ENCODE measurements around the gene PHLDA1. TPM values are rescaled to one million over a fixed set of nuclear protein-coding genes. Genes with fewer than 3 reads are reported as not detected.

Gene PHLDA1
- total and polyA plus RNA-seq, 2 donors (not counting 3 experiments of a cell fraction or from before 2014, with no cell fraction given): 14.1 to 30.8 TPM

DNA sequence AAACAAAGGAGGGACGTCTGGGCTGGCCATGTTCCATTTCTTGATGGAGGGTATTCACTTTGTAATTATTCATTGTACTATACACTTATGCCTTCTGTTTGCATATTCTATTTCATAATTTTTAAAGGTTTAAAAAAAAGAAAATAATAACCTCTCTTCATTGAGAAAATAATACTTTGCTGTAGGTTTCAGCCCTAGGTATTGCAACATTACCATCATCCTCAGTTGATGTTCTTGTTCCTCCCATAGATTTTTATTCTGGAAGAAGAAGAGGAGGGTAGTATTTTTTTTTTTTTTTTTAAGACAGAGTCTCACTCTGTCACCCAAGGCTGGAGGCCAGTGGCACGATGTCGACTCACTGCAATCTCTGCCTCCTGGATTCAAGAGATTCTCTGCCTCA, 54.7 kb downstream of the PHLDA1 start:
- intact Hi-C loops (cut with micrococcal nuclease): loop anchor here (5.0 kb wide), 1 partner anchor 415 kb away; no protein-coding TSS in a partner anchor

More for the DNA sequence above, 54.7 kb downstream of the PHLDA1 start:
- DNase-seq (ENCODE audit: low read depth, low spot score): no peak
- dilution Hi-C loops (cut with MboI; ENCODE audit: extremely low pct_ligation_motif_present, low sequenced_read_pairs): no loop called here
- TF ChIP-seq, protein P1, sequence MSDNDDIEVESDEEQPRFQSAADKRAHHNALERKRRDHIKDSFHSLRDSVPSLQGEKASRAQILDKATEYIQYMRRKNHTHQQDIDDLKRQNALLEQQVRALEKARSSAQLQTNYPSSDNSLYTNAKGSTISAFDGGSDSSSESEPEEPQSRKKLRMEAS (IDR thresholded peaks at IDR 0.05; ENCODE audit: insufficient read depth, insufficient read length): no peak
- TF ChIP-seq FOS (IDR thresholded peaks at IDR 0.05; ENCODE audit: borderline replicate concordance, insufficient read depth, low read length) (no peak), POLR2AphosphoS5 (IDR thresholded peaks at IDR 0.05; ENCODE audit: insufficient read depth, low read depth, low read length) (no peak), POLR2A (IDR thresholded peaks at IDR 0.05; ENCODE audit: low read depth, low read length) (no peak), EZH2 (IDR thresholded peaks at IDR 0.05; ENCODE audit: borderline replicate concordance, low read depth, low read length, severe bottlenecking) (no peak), JUN (IDR thresholded peaks at IDR 0.05; ENCODE audit: borderline replicate concordance, insufficient read depth, insufficient read length, low read depth) (no peak), CTCF (IDR thresholded peaks at IDR 0.05; ENCODE audit: extremely low read depth in 1 of 2, insufficient read depth in 1 of 2, low read depth in 1 of 2, low read length in 2 of 2) (no peak), MYC (IDR thresholded peaks at IDR 0.05; ENCODE audit: low read depth, low read length) (no peak), GATA2 (IDR thresholded peaks at IDR 0.05; ENCODE audit: insufficient read depth, insufficient read length, low read depth, low read length) (no peak)
- Histone ChIP-seq H3K79me2 (ENCODE audit: control insufficient read depth, insufficient read depth, low read length) (no peaks in the 10 kb centered on the region), H3K9ac (replicated peaks; ENCODE audit: extremely low read depth, insufficient read depth, low read length) (peak overlapping the region; percentile 66), H2AFZ (ENCODE audit: low read depth, low read length) (no peak overlapping the region), H3K4me2 (ENCODE audit: insufficient read depth, low read length) (no peak overlapping the region), H4K20me1 (replicated peaks; ENCODE audit: control insufficient read depth, extremely low read depth, insufficient read depth, low read length) (no peaks in the 10 kb centered on the region), H3K4me3 (replicated peaks in 1 of 3; ENCODE audit: insufficient read depth in 1 of 3, low read depth in 1 of 3, low read length in 3 of 3) (no peak overlapping the region), H3K9me1 (replicated peaks; ENCODE audit: control insufficient read depth, extremely low read depth, insufficient read depth, low read length) (no peaks in the 10 kb centered on the region), H3K36me3 (ENCODE audit: control insufficient read depth in 2 of 2, extremely low read depth in 1 of 2, insufficient read depth in 2 of 2, low read length in 2 of 2) (no peaks in the 10 kb centered on the region), H3K27me3 (ENCODE audit: control insufficient read depth in 2 of 2, insufficient read depth in 2 of 2, low read length in 2 of 2) (no peaks in the 10 kb centered on the region), H3K9me3 (replicated peaks; ENCODE audit: control insufficient read depth, insufficient read depth, low read length) (no peaks in the 10 kb centered on the region), H3K4me1 (ENCODE audit: control insufficient read depth, extremely low read depth, insufficient read depth, low read length) (peaks cover 44% of the 10 kb centered on the region), H3K27ac (ENCODE audit: insufficient read depth, low read depth, low read length) (peak overlapping the region; percentile 96)
- BruUV-seq (replicated peaks): no TSS peak
- ChIA-PET CTCF (interaction anchor here (1.8 kb wide), 1 partner anchor 54 kb away, joined by 7 read pairs; the partner anchor contains the start of gene PHLDA1), POLR2A (no interaction called here)
- no peak for FAIRE-seq
